Testis (tissue), 2 donors: Measurements from ENCODE around the gene PRR18.

Experiments
- POLR2A ChIP-seq: fragments of 450-650 bp; IDR thresholded peaks from one replicate; pipeline ENCODE4 v1.6.1; 2017; ENCODE audit warnings: antibody characterized with exemption, mild to moderate bottlenecking, moderate library complexity
- TF ChIP-seq, protein P1 (sequence below), 3 experiments: fragments of 450-650 bp in 2 of 3; fragments of 200-600 bp in 1 of 3; sonication (generic) in 1 of 3; IDR thresholded peaks; one replicate each; pipeline ENCODE4 v1.5.1; 2016 to 2019; ENCODE audit warnings: antibody characterized with exemption in 3 of 3, mild to moderate bottlenecking in 2 of 3, moderate library complexity in 1 of 3

- TF ChIP-seq POLR2A = no peak
- TF ChIP-seq, protein P1, sequence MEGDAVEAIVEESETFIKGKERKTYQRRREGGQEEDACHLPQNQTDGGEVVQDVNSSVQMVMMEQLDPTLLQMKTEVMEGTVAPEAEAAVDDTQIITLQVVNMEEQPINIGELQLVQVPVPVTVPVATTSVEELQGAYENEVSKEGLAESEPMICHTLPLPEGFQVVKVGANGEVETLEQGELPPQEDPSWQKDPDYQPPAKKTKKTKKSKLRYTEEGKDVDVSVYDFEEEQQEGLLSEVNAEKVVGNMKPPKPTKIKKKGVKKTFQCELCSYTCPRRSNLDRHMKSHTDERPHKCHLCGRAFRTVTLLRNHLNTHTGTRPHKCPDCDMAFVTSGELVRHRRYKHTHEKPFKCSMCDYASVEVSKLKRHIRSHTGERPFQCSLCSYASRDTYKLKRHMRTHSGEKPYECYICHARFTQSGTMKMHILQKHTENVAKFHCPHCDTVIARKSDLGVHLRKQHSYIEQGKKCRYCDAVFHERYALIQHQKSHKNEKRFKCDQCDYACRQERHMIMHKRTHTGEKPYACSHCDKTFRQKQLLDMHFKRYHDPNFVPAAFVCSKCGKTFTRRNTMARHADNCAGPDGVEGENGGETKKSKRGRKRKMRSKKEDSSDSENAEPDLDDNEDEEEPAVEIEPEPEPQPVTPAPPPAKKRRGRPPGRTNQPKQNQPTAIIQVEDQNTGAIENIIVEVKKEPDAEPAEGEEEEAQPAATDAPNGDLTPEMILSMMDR (IDR thresholded peaks at IDR 0.05) = no peak
These were observed 40.7 kb downstream of the PRR18 start for GRCh38 chr6:166267526-166267925.
